Jurkat, Clone E6-1 (cell line): Measurements from ENCODE around the gene TRIB2.

Source experiments
- DNase-seq: peaks from one replicate; pipeline ENCODE4 v3.0.0-alpha.2; 2011; ENCODE audit warnings: low read depth, low spot score
- H3K4me3 ChIP-seq: 2 replicates; pipeline ENCODE4 v1.5.1; 2011; ENCODE audit warnings: mild to moderate bottlenecking, low read length, control low read depth, moderate library complexity

TRIB2 gene

GRCh38 chr2:12694990-12695774, 21.6 kb upstream of the TRIB2 start:
- no peak overlapping the region for H3K4me3 ChIP-seq
- no peak for DNase-seq

GRCh38 chr2:12697617-12698016, 19.1 kb upstream of the TRIB2 start:
- no peak for DNase-seq
- no peak overlapping the region for H3K4me3 ChIP-seq

- H3K4me3 ChIP-seq = no peak overlapping the region
- no peak for DNase-seq
These were observed 15.7 kb upstream of the TRIB2 start for GRCh38 chr2:12700989-12701388.

- no peak overlapping the region for H3K4me3 ChIP-seq
- DNase-seq = no peak
These were observed 15.0 kb upstream of the TRIB2 start for GRCh38 chr2:12701786-12702167.

GRCh38 chr2:12702168-12703121, 14.3 kb upstream of the TRIB2 start:
- DNase-seq = no peak
- no peak overlapping the region for H3K4me3 ChIP-seq

GRCh38 chr2:12704378-12704777, 12.4 kb upstream of the TRIB2 start:
- H3K4me3 ChIP-seq = no peak overlapping the region

GRCh38 chr2:12705230-12705629, 11.5 kb upstream of the TRIB2 start:
- no peak for DNase-seq
- no peak overlapping the region for H3K4me3 ChIP-seq

More at GRCh38 chr2:12704378-12704777, 12.4 kb upstream of the TRIB2 start:
- no peak for DNase-seq

- DNase-seq = peak; percentile 36
- H3K4me3 ChIP-seq = no peak overlapping the region
These were observed 11.0 kb upstream of the TRIB2 start for GRCh38 chr2:12705742-12706141.

GRCh38 chr2:12708508-12709206, 8.1 kb upstream of the TRIB2 start:
- DNase-seq = no peak

GRCh38 chr2:12709207-12709522, 7.6 kb upstream of the TRIB2 start:
- H3K4me3 ChIP-seq = no peak overlapping the region
- peak; percentile 90 for DNase-seq

More at GRCh38 chr2:12708508-12709206, 8.1 kb upstream of the TRIB2 start:
- H3K4me3 ChIP-seq = no peak overlapping the region

- DNase-seq = no peak
- no peak overlapping the region for H3K4me3 ChIP-seq
These were observed 6.4 kb upstream of the TRIB2 start for GRCh38 chr2:12710301-12710700.

GRCh38 chr2:12711339-12711738, 5.4 kb upstream of the TRIB2 start:
- DNase-seq = no peak
- H3K4me3 ChIP-seq = no peak overlapping the region

- no peak for DNase-seq
- H3K4me3 ChIP-seq = no peak overlapping the region
These were observed 3.9 kb upstream of the TRIB2 start for GRCh38 chr2:12712881-12713280.

GRCh38 chr2:12714391-12715221, 2.1 kb upstream of the TRIB2 start:
- no peak for DNase-seq
- H3K4me3 ChIP-seq = no peak overlapping the region

GRCh38 chr2:12715258-12716031, 1.3 kb upstream of the TRIB2 start:
- peak overlapping the region; percentile 72 for H3K4me3 ChIP-seq

GRCh38 chr2:12716032-12716281, 779 bp upstream of the TRIB2 start:
- peak; percentile 74 for DNase-seq
- peak overlapping the region; percentile 72 for H3K4me3 ChIP-seq

More at GRCh38 chr2:12715258-12716031, 1.3 kb upstream of the TRIB2 start:
- no peak for DNase-seq

- peak; percentile 33 for DNase-seq
- peak overlapping the region; percentile 60 for H3K4me3 ChIP-seq
These were observed 667 bp downstream of the TRIB2 start for GRCh38 chr2:12717191-12718014.
